GM21619 (cell line): Measurements from ENCODE around the gene FPR3.
"Not testable (repeated sequence)": the region's sequence is repeated elsewhere in the genome, so short reads cannot be mapped to it uniquely, and the experiment has no call there.

Experiments
- ATAC-seq: cut with Tn5 transposase; IDR thresholded peaks from one replicate; pipeline ENCODE4 v1.9.1; 2021; ENCODE audit not compliant: unreplicated experiment

The FPR3 gene

DNA sequence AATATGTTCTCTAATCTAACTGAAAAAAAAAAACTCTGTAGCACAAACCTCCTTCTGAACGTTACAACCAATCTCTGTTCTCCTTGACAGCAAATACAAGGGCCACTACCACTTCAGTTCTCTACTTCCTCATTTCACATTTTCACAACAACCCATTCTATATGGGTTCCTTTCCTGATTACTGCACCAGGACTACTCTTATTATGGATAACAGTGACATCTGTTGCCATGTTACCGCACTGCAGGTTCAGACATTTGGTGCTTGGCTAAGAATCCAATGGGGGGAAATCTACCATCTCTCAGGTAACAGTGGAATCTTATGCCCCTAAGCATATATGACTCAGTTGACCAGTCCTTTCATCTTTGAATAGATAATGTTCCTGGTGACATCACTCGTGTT, 11.6 kb upstream of the FPR3 start:
- ATAC-seq = no peak

- no peak for ATAC-seq
Measured at GRCh38 chr19:51784109-51784785, 10.7 kb upstream of the FPR3 start.

DNA sequence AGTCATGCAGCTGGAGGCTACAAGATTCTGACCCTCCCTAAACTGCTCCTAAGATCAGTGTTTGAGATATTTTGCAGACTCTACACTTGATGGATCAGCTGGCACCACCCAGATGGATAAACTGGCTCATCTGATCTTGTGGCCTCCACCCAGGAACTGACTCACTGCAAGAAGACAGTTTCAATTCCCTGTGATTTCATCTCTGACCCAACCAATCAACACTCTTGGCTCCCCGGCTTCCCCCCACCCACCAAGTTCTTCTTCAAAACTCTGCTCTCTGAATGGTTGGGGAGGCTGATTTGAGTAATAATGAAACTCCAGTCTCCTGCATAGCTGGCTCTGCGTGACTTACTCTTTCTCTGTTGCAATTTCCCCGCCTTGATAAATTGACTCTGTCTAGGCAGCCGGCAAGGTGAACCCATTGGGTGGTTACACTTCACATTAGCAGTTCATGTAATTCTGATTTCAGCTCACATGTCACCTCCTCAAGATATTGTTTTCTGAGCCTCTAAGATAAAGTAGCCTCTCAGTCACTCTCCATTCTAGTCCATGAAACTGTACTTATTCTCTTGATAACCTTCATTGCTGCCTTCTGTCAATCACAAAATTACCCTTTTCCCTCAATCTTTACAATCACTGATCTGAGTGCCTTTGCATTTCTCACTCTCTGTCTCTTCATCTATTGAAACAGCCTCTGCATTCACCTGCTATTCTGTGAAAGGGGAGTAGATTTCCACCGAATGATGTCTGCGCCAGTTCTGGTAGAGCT, 9.9 kb upstream of the FPR3 start:
- ATAC-seq = no peak

DNA sequence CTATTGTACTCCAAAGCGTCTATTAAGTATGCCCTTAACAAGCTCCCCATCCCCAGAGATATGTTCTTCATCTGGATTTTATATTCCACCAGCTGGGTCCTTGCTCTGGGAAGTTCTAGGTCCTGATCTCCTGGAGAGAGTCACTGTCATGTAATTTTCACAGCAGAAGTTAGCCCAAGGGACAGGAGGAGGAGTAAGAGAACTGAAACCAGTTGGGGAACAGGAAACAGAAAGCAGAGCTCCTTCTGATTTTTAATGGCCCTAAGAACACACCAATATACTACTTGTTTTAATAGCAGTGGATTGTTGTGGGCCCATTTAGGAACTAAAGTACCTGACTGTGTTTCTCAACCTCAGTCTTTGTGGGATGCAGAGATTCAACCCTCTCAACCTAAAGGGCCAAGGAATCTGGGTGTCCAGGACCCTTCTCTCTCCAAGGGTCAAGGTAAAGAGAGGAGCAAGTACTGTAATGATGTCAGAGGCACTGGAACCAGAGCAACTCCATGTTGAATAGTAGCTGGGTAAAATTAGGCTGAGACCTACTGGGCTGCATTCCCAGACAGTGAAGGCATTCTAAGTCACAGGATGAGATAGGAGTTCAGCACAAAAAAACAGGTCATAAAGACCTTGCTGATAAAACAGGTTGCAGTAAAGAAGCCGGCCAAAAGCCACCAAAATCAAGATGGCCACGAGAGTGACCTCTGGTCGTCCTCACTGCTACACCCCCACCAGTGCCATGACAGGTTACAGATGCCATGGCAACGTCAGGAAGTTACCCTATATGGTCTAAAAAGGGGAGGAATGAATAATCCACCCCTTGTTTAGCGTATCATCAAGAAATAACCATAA, 8.1 kb upstream of the FPR3 start:
- ATAC-seq = no peak

GRCh38 chr19:51788029-51788428, 6.9 kb upstream of the FPR3 start:
- no peak for ATAC-seq

- ATAC-seq = no peak
Measured at GRCh38 chr19:51789061-51789795, 5.7 kb upstream of the FPR3 start.

DNA sequence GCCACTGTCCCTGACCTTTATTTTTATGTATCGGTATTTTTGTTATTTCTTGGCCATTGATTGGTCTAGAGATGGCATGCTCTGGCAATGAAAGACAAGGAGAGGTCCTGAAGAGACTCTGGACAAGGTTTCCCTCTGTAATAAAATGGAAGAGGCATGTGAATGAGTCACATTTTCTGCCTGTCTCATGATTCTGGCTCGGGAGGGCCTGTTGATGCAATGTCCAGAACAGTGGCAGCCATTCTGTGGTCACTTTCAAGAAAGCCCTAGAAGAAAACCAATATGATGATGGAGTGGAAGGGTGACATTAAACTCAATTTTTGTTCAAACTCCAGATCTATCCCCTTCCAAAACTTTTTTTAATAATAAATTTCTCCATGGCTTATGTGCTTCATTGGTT, 2.0 kb upstream of the FPR3 start:
- no peak for ATAC-seq

- no peak for ATAC-seq
Measured at GRCh38 chr19:51793994-51794393, 963 bp upstream of the FPR3 start.

DNA sequence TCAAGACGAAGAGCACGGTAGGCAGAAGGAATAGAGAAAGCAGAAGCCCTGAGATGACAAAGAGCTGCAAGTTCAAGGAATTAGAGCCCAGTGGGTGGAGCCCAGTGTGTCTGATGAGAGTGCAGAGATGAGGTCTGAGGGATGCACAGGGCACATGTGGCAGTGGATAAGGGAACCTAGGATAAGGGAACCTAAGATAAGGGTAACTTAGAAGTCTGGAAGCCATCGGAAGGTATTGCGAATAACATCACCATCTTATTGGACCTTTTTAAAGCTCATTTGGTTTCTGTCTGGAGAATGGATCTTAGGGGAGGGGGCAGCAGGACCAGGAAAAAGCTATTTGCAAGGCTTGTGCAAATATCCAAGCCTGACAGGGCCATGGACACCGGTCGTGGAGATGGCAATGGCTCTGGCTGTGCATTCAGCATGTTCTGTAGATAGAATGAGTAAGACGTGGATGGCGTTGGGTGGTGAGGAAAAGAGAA, 1.3 kb downstream of the FPR3 start:
- ATAC-seq = no peak

DNA sequence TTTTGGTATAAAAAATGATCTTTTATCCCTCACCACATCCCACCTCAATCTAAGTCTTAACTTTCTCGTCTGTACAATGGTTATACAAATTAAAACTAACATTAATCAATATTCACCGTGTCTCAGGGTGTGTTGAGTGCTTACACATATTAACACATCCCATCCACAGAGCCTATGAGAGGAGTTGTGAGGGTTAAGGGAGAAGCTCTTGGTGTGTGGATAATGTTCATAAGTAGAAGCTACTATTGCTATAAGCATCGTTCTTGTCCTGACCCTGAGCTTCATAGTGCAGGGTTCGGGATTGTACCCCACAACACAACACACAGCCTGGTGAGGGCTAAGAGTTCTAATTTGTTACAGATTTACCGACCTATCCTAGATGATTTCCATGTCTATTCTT, 2.5 kb downstream of the FPR3 start:
- no peak for ATAC-seq

- ATAC-seq = no peak
Measured at GRCh38 chr19:51798062-51798461, 3.1 kb downstream of the FPR3 start.

DNA sequence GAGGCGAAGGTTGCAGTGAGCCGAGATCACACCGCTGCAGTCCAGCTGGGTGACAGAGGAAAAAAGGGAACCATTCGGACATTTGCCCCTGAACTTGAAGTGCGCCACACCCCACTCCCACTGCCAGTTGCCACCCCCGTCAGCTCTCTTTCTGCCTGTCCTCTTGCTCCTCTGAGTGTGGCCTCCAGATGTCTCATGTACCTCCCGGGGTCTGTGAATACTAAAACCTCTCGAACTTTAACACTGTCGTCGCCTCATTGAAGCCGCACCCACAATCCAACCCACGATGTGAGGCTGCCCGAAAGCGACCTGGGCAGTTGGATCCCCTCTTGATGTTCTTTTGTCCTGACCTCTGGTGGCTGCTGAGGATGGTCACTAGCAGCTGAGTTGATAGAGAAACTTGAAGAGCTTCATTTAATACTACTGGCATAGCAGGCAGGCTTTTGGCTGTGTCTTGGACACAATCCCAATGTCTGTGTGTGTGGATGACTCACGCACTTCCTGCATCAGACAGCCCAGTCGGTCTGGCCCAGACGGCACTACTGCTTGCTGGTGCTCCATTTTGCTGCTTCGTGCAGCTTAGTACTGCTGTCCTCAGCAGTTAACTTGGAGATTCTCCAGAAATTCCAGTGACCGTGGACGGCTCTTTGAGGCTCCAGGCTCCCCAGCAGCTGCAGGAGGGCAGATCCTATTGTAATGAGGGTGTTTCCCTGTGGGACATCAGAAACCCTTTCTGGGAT, 4.2 kb downstream of the FPR3 start:
- ATAC-seq = no peak

DNA sequence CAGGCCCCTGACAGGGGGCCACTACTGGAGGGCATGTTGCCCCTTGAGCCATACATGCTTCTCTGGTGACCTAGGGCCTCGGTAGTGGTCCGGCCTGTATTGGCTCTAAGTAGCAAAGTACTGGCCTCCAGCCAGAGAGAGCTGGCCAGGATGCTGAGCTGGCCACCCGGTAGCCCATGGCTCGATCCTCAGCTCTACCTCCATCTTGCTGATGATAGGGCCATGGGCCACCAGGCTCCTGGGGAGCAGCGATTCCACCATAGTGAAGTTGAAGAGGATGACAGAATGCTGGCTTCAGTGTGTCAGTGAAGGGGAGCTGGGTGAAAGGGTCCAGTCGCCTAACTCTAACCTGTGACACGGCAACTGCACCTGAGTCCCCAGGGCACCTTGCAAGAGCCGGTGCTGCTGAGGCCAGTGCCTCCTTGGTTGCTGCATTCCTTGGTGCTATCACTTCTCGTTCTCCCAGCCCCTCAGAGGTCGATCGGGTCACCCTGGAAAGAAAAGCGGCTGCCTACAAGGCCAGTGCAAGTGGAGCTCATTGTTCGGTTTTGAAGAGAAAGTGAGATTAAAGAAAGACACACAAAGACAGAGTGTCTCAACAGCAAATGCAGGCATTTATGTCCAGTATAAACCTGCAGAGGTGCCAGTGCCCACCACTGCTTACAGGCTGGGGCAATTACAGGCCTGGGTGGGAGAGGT, 5.0 kb downstream of the FPR3 start:
- no peak for ATAC-seq

- no peak for ATAC-seq
Measured at GRCh38 chr19:51800473-51801244, 5.7 kb downstream of the FPR3 start.

- ATAC-seq = no peak
Measured at GRCh38 chr19:51802775-51803174, 7.8 kb downstream of the FPR3 start.

GRCh38 chr19:51803519-51803918, 8.6 kb downstream of the FPR3 start:
- ATAC-seq = no peak

GRCh38 chr19:51803967-51804366, 9.0 kb downstream of the FPR3 start:
- ATAC-seq = no peak

DNA sequence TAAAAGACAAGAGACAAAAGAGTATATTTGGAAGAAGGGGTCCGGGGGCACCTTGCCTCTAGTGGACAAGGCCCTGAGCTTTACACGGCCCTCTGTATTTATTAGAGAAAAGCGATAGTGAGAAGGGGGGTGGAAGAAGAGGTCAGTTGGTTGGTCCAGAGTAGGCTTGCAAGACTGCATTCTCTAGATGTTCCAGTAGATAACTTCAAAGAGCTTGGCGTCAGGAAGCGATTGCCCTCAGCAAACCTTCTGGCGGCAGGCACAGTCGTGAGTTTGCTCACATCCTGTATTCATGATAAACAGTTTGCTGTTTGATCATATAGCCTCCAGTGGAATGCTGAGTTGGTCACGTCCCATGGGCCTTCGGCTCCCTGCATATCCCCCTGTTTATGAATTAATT, 9.8 kb downstream of the FPR3 start:
- ATAC-seq = not testable (repeated sequence)

DNA sequence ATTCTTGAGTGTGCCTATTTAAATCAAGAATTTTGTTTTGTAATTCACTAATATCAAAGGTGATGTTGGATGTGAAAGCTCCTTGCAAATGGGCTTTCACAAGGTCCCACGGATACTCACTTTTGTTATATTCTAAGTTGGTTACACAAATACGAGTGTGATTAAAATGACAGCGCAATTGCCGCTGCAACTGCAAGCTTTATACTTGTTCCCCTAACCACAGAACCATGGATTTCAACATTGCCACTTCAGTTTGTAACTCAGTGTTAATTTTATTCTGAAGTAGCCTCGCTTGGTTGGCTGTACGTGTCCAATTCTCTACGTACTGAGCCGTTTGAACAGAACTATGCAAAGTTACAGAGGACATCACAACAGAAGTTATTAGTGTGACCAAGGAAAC, 10.4 kb downstream of the FPR3 start:
- not testable (repeated sequence) for ATAC-seq
